Mesendoderm (in vitro differentiated cells): ENCODE data around the gene MRPS18A. TPM values are rescaled to one million over a fixed set of nuclear protein-coding genes. Genes with fewer than 3 reads are reported as not detected.
A peak's percentile ranks its signal among the peaks of the same experiment; 100 is the strongest.

ENCODE experiments used
- DNase-seq: peaks from one replicate; pipeline ENCODE4 v3.0.0; 2013
- H2AK5ac ChIP-seq: 2 replicates; pipeline ENCODE4 v1.6.1; 2013; ENCODE audit warnings: low read length, inconsistent platforms
- H2BK120ac ChIP-seq: 2 replicates; pipeline ENCODE4 v1.6.1; 2013; ENCODE audit warnings: low read depth, mild to moderate bottlenecking, low read length, moderate library complexity, mixed read lengths
- H2BK15ac ChIP-seq: replicated peaks from 2 replicates; pipeline ENCODE4 v1.6.1; 2013; ENCODE audit warnings: low read depth, mild to moderate bottlenecking, moderate library complexity
- H2BK5ac ChIP-seq: 2 replicates; pipeline ENCODE4 v1.6.1; 2013; ENCODE audit warnings: low read length, inconsistent platforms
- H3K18ac ChIP-seq: 2 replicates; pipeline ENCODE4 v1.6.1; 2013; ENCODE audit warnings: mild to moderate bottlenecking, low read length, mixed read lengths
- H3K23ac ChIP-seq: one replicate; pipeline ENCODE4 v1.6.1; 2013; ENCODE audit warnings: low read length
- H3K27ac ChIP-seq: 2 replicates; pipeline ENCODE4 v1.5.1; 2013; ENCODE audit warnings: low read depth, mild to moderate bottlenecking, inconsistent platforms, low read length, moderate library complexity
- H3K27me3 ChIP-seq: 2 replicates; pipeline ENCODE4 v1.6.1; 2013; ENCODE audit warnings: low read length, control low read depth, mild to moderate bottlenecking, inconsistent platforms; ENCODE audit not compliant: insufficient read depth, poor library complexity
- H3K36me3 ChIP-seq: 2 replicates; pipeline ENCODE4 v1.6.1; 2013; ENCODE audit warnings: low read length, inconsistent platforms; ENCODE audit not compliant: control insufficient read depth, insufficient read depth
- H3K4ac ChIP-seq: one replicate; pipeline ENCODE4 v1.6.1; 2013; ENCODE audit warnings: low read depth, mild to moderate bottlenecking, low read length, moderate library complexity
- H3K4me1 ChIP-seq: 2 replicates; pipeline ENCODE4 v1.6.1; 2013; ENCODE audit warnings: low read depth, low read length, inconsistent platforms; ENCODE audit not compliant: control insufficient read depth
- H3K4me2 ChIP-seq: 2 replicates; pipeline ENCODE4 v1.6.1; 2013; ENCODE audit warnings: low read length
- H3K4me3 ChIP-seq: 2 replicates; pipeline ENCODE4 v1.5.1; 2013; ENCODE audit warnings: mild to moderate bottlenecking, low read length
- H3K56ac ChIP-seq: one replicate; pipeline ENCODE4 v1.6.1; 2013; ENCODE audit warnings: low read length
- H3K79me1 ChIP-seq: 2 replicates; pipeline ENCODE4 v1.6.1; 2013; ENCODE audit warnings: low read length, inconsistent platforms
- H3K79me2 ChIP-seq: 2 replicates; pipeline ENCODE4 v1.6.1; 2013; ENCODE audit warnings: mild to moderate bottlenecking, low read length; ENCODE audit not compliant: control insufficient read depth, insufficient read depth
- H3K9ac ChIP-seq: 2 replicates; pipeline ENCODE4 v1.6.1; 2013; ENCODE audit warnings: low read length, inconsistent platforms
- H4K5ac ChIP-seq: one replicate; pipeline ENCODE4 v1.6.1; 2013; ENCODE audit warnings: low read length
- H4K8ac ChIP-seq: one replicate; pipeline ENCODE4 v1.6.1; 2013; ENCODE audit warnings: low read depth, mild to moderate bottlenecking, control low read depth, low read length, moderate library complexity
- WGBS: extraction: QIAGEN DNeasy Blood & Tissue Kit; methylation state at CpG from one replicate; pipeline ENCODE4 v1.1.7; 2013; ENCODE audit warnings: low lambda C conversion rate, missing lambda C conversion rate; ENCODE audit not compliant: insufficient coverage; ENCODE audit errors: extremely low coverage; 5-methylcytosine and 5-hydroxymethylcytosine counted together
- polyA plus RNA-seq, 2 experiments: library from polyadenylated mRNA; stranded (reverse); fragments of 200-250 nt; gene quantifications; one replicate each; pipeline ENCODE4 v1.2.3, GENCODE V29; 2013

Gene MRPS18A
- 72.3 TPM for polyA plus RNA-seq (2013, experiment 1 of 2)
- 71.9 TPM for polyA plus RNA-seq (2013, experiment 2 of 2)

- no CpG with 5 or more reads among the region's 43 CpGs for WGBS
- Histone ChIP-seq H3K9ac (peak within 1 kb of the TSS; percentile 98), H3K27me3 (no peaks in the 10 kb centered on the region), H2AK5ac (peak within 1 kb of the TSS; percentile 87), H2BK5ac (peak within 1 kb of the TSS; percentile 78), H3K79me1 (peaks cover 28% of the 10 kb centered on the region), H3K4ac (peak within 1 kb of the TSS; percentile 60), H3K23ac (peak within 1 kb of the TSS; percentile 83), H4K8ac (peak within 1 kb of the TSS; percentile 87), H2BK120ac (no peak within 1 kb of the TSS), H3K4me2 (peak within 1 kb of the TSS; percentile 91), H3K4me3 (peak within 1 kb of the TSS; percentile 99), H3K4me1 (peaks cover 20% of the 10 kb centered on the region), H3K56ac (peak within 1 kb of the TSS; percentile 99), H3K18ac (no peak within 1 kb of the TSS), H4K5ac (peak within 1 kb of the TSS; percentile 89), H3K79me2 (peaks cover 43% of the 10 kb centered on the region), H2BK15ac (no peak within 1 kb of the TSS), H3K27ac (no peak within 1 kb of the TSS), H3K36me3 (no peaks in the 10 kb centered on the region)
- DNase-seq: peak; percentile 87
These were observed at the start of gene MRPS18A for GRCh38 chr6:43687437-43688347. TSS of gene MRPS18A (minus strand) at chr6:43687791. CDS start at chr6:43687779, 12 bp downstream.

GRCh38 chr6:43736844-43737243 is 49.3 kb upstream of the MRPS18A start:
- Histone ChIP-seq H3K56ac (no peak overlapping the region), H2AK5ac (no peak overlapping the region), H3K4me2 (no peak overlapping the region), H4K5ac (no peak overlapping the region), H3K79me1 (no peaks in the 10 kb centered on the region), H3K79me2 (no peaks in the 10 kb centered on the region), H3K23ac (no peak overlapping the region), H3K4me3 (no peak overlapping the region), H3K9ac (no peak overlapping the region), H3K27me3 (no peaks in the 10 kb centered on the region), H3K27ac (no peak overlapping the region), H3K18ac (no peak overlapping the region), H3K36me3 (no peaks in the 10 kb centered on the region), H2BK120ac (no peak overlapping the region), H3K4ac (no peak overlapping the region), H4K8ac (no peak overlapping the region), H2BK5ac (no peak overlapping the region), H2BK15ac (no peak overlapping the region), H3K4me1 (no peaks in the 10 kb centered on the region)
- WGBS: no CpG with 5 or more reads among the region's 2 CpGs
- DNase-seq: no peak

- H3K4me2 ChIP-seq: no peak overlapping the region
- H2BK15ac ChIP-seq: no peak overlapping the region
- H3K79me1 ChIP-seq: no peaks in the 10 kb centered on the region
- no peak for DNase-seq
- H2BK5ac ChIP-seq: no peak overlapping the region
- H3K4me1 ChIP-seq: no peaks in the 10 kb centered on the region
- no peak overlapping the region for H3K4ac ChIP-seq
- H3K9ac ChIP-seq: no peak overlapping the region
- no peak overlapping the region for H3K56ac ChIP-seq
- no peaks in the 10 kb centered on the region for H3K79me2 ChIP-seq
- H2AK5ac ChIP-seq: no peak overlapping the region
- H3K27me3 ChIP-seq: no peaks in the 10 kb centered on the region
- H2BK120ac ChIP-seq: no peak overlapping the region
- H3K27ac ChIP-seq: no peak overlapping the region
- no peak overlapping the region for H3K18ac ChIP-seq
- H3K23ac ChIP-seq: no peak overlapping the region
- H4K8ac ChIP-seq: no peak overlapping the region
- no peak overlapping the region for H3K4me3 ChIP-seq
- no CpG with 5 or more reads among the region's 2 CpGs for WGBS
- H4K5ac ChIP-seq: no peak overlapping the region
- H3K36me3 ChIP-seq: no peaks in the 10 kb centered on the region
These were observed 48.7 kb upstream of the MRPS18A start for GRCh38 chr6:43736211-43736786.

- Histone ChIP-seq H3K18ac (no peak overlapping the region), H3K79me1 (no peaks in the 10 kb centered on the region), H3K4ac (no peak overlapping the region), H2AK5ac (no peak overlapping the region), H3K36me3 (no peaks in the 10 kb centered on the region), H3K27ac (no peak overlapping the region), H3K56ac (no peak overlapping the region), H3K4me3 (no peak overlapping the region), H3K4me1 (no peaks in the 10 kb centered on the region), H3K23ac (no peak overlapping the region), H4K8ac (no peak overlapping the region), H3K27me3 (no peaks in the 10 kb centered on the region), H2BK5ac (no peak overlapping the region), H3K79me2 (no peaks in the 10 kb centered on the region), H3K4me2 (no peak overlapping the region), H2BK120ac (no peak overlapping the region), H4K5ac (no peak overlapping the region), H2BK15ac (no peak overlapping the region), H3K9ac (no peak overlapping the region)
- no CpG with 5 or more reads among the region's 2 CpGs for WGBS
- no peak for DNase-seq
These were observed 48.1 kb upstream of the MRPS18A start for GRCh38 chr6:43735642-43736199.

- H2BK120ac ChIP-seq: no peak overlapping the region
- H3K9ac ChIP-seq: no peak overlapping the region
- H4K8ac ChIP-seq: no peak overlapping the region
- H2BK5ac ChIP-seq: no peak overlapping the region
- no peak overlapping the region for H3K56ac ChIP-seq
- no peak overlapping the region for H3K18ac ChIP-seq
- H3K4me3 ChIP-seq: no peak overlapping the region
- H3K4me2 ChIP-seq: no peak overlapping the region
- no peak overlapping the region for H4K5ac ChIP-seq
- no peak for DNase-seq
- H3K36me3 ChIP-seq: no peaks in the 10 kb centered on the region
- H3K4me1 ChIP-seq: no peaks in the 10 kb centered on the region
- H3K79me2 ChIP-seq: no peaks in the 10 kb centered on the region
- no peaks in the 10 kb centered on the region for H3K27me3 ChIP-seq
- no peaks in the 10 kb centered on the region for H3K79me1 ChIP-seq
- WGBS: no CpG with 5 or more reads among the region's 3 CpGs
- no peak overlapping the region for H3K27ac ChIP-seq
- H3K23ac ChIP-seq: no peak overlapping the region
- no peak overlapping the region for H2AK5ac ChIP-seq
- H2BK15ac ChIP-seq: no peak overlapping the region
- H3K4ac ChIP-seq: no peak overlapping the region
These were observed 46.7 kb upstream of the MRPS18A start for GRCh38 chr6:43734294-43734665.
